ENCODE measurements around the gene MANF. TPM values are rescaled to one million over a fixed set of nuclear protein-coding genes. Genes with fewer than 3 reads are reported as not detected.

Gene MANF
- total RNA-seq, 3 donors from 2014 or later (not counting 1 experiment from before 2014, with no cell fraction given) = 51.7 to 58.6 (median 58.3) TPM

- Histone ChIP-seq H3K9me3 (ENCODE audit: control insufficient read depth, insufficient read depth, low read length) (no peaks in the 10 kb centered on the region), H3K4me1 (ENCODE audit: control insufficient read depth, insufficient read depth, low read length) (no peaks in the 10 kb centered on the region), H3K27me3 (ENCODE audit: control insufficient read depth, insufficient read depth, low read length) (no peaks in the 10 kb centered on the region), H3K36me3 (ENCODE audit: control insufficient read depth, insufficient read depth, low read length) (no peaks in the 10 kb centered on the region), H3K4me3 (ENCODE audit: low read length) (no peak overlapping the region), H3K27ac (ENCODE audit: low read length) (no peak overlapping the region)
- no peak for DNase-seq
- intact Hi-C loops (cut with micrococcal nuclease) = no loop called here
- Mint-ChIP-seq H3K27ac (no peak overlapping the region), H3K36me3 (no peaks in the 10 kb centered on the region), H3K4me1 (no peaks in the 10 kb centered on the region), H3K27me3 (ENCODE audit: low read depth in 2 of 2) (no peaks in the 10 kb centered on the region), H3K9me3 (no peaks in the 10 kb centered on the region), H3K4me3 (no peak overlapping the region)
- WGBS (ENCODE audit: insufficient coverage) = 83% methylated on average over 3 of the region's 3 CpGs
- no peak for TF ChIP-seq CTCF (IDR thresholded peaks at IDR 0.05)
- no peak for ATAC-seq
These were observed 46.5 kb upstream of the MANF start for GRCh38 chr3:51338632-51339031.

- H3K36me3 Mint-ChIP-seq = no peaks in the 10 kb centered on the region
These were observed 44.9 kb upstream of the MANF start for GRCh38 chr3:51340013-51340829.

GRCh38 chr3:51340989-51341636 lies 44.0 kb upstream of the MANF start:
- no peaks in the 10 kb centered on the region for H3K36me3 ChIP-seq (ENCODE audit: control insufficient read depth, insufficient read depth, low read length)
- H3K4me1 ChIP-seq (ENCODE audit: control insufficient read depth, insufficient read depth, low read length) = no peaks in the 10 kb centered on the region
- no peaks in the 10 kb centered on the region for H3K27me3 ChIP-seq (ENCODE audit: control insufficient read depth, insufficient read depth, low read length)
- no peak overlapping the region for H3K4me3 ChIP-seq (ENCODE audit: low read length)
- no peaks in the 10 kb centered on the region for H3K36me3 Mint-ChIP-seq
- no peaks in the 10 kb centered on the region for H3K27me3 Mint-ChIP-seq (ENCODE audit: low read depth in 2 of 2)
- DNase-seq (no peak), ATAC-seq (no peak)
- no peaks in the 10 kb centered on the region for H3K9me3 Mint-ChIP-seq
- 91% methylated on average over 8 of the region's 8 CpGs for WGBS (ENCODE audit: insufficient coverage)
- no peak overlapping the region for H3K27ac Mint-ChIP-seq
- TF ChIP-seq CTCF (IDR thresholded peaks at IDR 0.05) = no peak
- H3K4me1 Mint-ChIP-seq = no peaks in the 10 kb centered on the region
- H3K4me3 Mint-ChIP-seq = no peak overlapping the region
- no peak overlapping the region for H3K27ac ChIP-seq (ENCODE audit: low read length)
- H3K9me3 ChIP-seq (ENCODE audit: control insufficient read depth, insufficient read depth, low read length) = no peaks in the 10 kb centered on the region
- intact Hi-C loops (cut with micrococcal nuclease) = no loop called here

More at GRCh38 chr3:51340013-51340829, 44.9 kb upstream of the MANF start:
- intact Hi-C loops (cut with micrococcal nuclease) = no loop called here
- Histone ChIP-seq H3K27me3 (ENCODE audit: control insufficient read depth, insufficient read depth, low read length) (no peaks in the 10 kb centered on the region), H3K9me3 (ENCODE audit: control insufficient read depth, insufficient read depth, low read length) (no peaks in the 10 kb centered on the region), H3K4me3 (ENCODE audit: low read length) (no peak overlapping the region), H3K36me3 (ENCODE audit: control insufficient read depth, insufficient read depth, low read length) (no peaks in the 10 kb centered on the region), H3K4me1 (ENCODE audit: control insufficient read depth, insufficient read depth, low read length) (no peaks in the 10 kb centered on the region), H3K27ac (ENCODE audit: low read length) (no peak overlapping the region)
- Mint-ChIP-seq H3K9me3 (no peaks in the 10 kb centered on the region), H3K4me1 (no peaks in the 10 kb centered on the region), H3K4me3 (no peak overlapping the region), H3K27me3 (ENCODE audit: low read depth in 2 of 2) (no peaks in the 10 kb centered on the region), H3K27ac (no peak overlapping the region)
- DNase-seq (no peak), ATAC-seq (no peak)
- no peak for TF ChIP-seq CTCF (IDR thresholded peaks at IDR 0.05)
- 84% methylated on average over 4 of the region's 4 CpGs for WGBS (ENCODE audit: insufficient coverage)

Measured in natural killer cell (primary cell).